GM21528 (cell line): ENCODE data around the gene SLC44A5.
"Not testable (repeated sequence)": the region's sequence is repeated elsewhere in the genome, so short reads cannot be mapped to it uniquely, and the experiment has no call there.

ENCODE experiments used
- ATAC-seq: cut with Tn5 transposase; IDR thresholded peaks from one replicate; pipeline ENCODE4 v1.9.1; 2021; ENCODE audit warnings: mild to moderate bottlenecking, moderate library complexity; ENCODE audit not compliant: unreplicated experiment, low FRiP score

SLC44A5 gene

GRCh38 chr1:75310067-75310466, 300.8 kb downstream of the SLC44A5 start:
- ATAC-seq, result no peak

DNA sequence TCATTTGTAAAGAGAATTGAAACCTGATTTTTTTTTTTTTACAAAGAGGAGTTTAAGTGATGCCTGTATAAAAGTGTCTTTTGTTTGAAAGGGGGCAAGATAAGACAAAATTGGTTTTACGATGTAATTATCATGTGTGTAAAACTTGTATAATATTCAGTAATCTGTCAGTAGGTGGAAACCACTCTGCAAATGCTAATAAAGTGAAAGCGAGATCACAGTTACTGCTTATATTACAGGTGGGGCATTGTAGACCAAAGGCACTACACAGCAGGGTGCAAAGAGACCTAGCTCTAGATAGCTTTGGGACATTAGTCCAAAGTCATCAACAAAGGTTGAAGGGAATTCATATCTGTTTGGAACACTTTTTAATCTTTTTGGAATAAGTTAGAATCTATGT, 302.5 kb downstream of the SLC44A5 start:
- ATAC-seq, result no peak

DNA sequence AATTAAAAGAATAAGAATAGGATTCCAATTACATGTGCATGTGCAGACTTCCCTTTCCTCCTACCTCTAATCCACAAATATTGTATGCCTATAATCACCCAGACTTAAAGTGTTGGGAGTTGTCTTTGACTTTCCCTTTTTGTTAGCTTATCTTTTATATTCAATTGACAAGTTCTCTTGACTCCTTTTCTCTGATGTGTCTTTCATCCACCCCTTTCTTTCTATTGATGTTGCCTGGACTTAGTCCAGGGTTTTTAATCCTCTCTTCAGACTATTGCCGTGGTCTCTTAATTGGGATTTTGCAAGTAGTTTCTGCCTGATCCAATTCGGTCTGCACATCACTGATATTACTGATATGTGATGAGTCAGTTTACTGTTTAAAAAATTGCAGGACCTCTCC, 305.9 kb downstream of the SLC44A5 start:
- no peak for ATAC-seq

- ATAC-seq, result no peak
Measured at GRCh38 chr1:75293270-75293669, 317.6 kb downstream of the SLC44A5 start.

GRCh38 chr1:75292013-75292412, 318.9 kb downstream of the SLC44A5 start:
- no peak for ATAC-seq

- ATAC-seq, result no peak
Measured at GRCh38 chr1:75276385-75276784, 334.5 kb downstream of the SLC44A5 start.

DNA sequence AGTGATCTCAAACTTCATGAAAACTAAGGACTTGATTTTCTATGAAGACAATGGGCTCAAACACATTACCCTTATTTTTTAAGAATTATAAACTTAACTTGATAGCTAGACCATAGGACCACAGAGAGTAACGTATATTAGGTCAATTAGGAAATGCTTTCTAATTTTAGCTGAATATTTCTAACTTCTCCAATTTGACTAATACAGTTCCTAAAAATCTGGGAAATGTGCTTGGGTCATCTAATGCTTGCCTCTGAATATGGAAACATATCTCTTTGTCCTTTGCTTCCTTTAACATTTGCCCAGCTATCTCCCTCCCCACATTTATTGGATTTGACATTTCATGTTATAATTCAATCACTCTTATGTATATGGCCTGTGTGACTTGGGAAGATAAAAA, 335.3 kb downstream of the SLC44A5 start:
- no peak for ATAC-seq

DNA sequence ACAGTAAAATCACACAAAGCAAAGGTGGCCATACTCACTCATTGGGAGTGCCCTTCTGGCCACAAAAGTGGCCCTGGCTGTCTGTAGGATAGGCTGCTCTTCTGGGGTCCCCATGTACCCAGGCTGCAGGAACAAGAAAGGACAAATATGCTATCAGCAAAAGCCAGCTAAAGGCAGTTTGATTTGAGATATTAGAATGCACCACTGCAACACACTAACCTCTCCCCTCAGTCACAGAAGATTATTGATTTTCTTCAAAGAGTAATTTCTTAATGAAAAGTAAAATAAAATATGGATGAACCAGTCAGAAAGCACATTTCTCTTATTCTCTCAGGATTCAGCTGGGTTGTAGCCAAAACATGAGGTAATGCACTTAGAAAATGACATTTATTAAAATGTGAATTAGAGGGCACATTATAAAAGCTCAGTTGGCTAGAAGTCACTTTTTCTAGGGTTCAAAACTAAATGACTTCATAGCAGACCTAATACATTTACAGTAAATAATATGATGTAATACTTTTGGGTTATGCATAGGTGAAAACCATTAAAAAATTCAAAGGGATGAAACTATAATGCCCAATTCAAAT, 335.9 kb downstream of the SLC44A5 start:
- ATAC-seq, result no peak

GRCh38 chr1:75273110-75273509, 337.8 kb downstream of the SLC44A5 start:
- no peak for ATAC-seq

- ATAC-seq, result peak; percentile 79
Measured at GRCh38 chr1:75265792-75266191, 345.1 kb downstream of the SLC44A5 start.

GRCh38 chr1:75264112-75264511, 346.8 kb downstream of the SLC44A5 start:
- no peak for ATAC-seq

- ATAC-seq, result not testable (repeated sequence)
Measured at GRCh38 chr1:75263616-75264015, 347.3 kb downstream of the SLC44A5 start.

DNA sequence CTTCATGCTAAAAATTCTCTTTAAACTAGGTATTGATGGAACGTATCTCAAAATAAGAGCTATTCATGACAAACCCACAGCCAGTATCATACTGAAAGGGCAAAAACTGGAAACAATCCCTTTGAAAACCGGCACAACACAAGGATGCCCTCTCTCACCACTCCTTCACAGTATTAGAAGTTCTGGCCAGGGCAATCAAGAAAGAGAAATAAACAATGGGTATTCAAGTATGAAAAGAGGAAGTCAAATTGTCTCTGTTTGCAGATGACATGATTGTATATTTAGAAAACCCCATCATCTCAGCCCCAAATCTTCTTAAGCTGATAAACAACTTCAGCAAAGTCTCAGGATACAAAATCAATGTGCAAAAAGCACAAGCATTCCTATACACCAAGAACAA, 349.0 kb downstream of the SLC44A5 start:
- not testable (repeated sequence) for ATAC-seq

GRCh38 chr1:75258351-75258750, 352.6 kb downstream of the SLC44A5 start:
- ATAC-seq, result no peak

DNA sequence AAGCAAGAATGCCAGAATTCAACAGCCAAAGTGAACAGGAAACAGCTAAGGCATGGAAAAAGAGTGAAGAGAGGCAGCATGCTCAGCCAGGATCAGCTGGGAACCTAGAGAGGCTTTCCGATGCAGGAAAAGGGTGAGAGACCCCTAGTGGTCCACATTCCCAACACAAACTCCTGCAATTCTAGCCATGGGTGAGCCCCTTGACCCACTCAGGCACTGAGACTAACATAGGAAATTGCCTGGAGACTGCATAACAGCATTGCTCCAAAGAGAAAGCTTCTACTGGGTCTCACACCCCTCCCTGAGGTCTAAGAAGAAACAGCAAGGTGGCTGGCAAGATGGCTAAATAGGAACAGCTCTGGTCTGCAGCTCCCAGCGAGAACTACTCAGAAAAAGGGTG, 353.5 kb downstream of the SLC44A5 start:
- no peak for ATAC-seq

GRCh38 chr1:75250114-75250513, 360.8 kb downstream of the SLC44A5 start:
- not testable (repeated sequence) for ATAC-seq

DNA sequence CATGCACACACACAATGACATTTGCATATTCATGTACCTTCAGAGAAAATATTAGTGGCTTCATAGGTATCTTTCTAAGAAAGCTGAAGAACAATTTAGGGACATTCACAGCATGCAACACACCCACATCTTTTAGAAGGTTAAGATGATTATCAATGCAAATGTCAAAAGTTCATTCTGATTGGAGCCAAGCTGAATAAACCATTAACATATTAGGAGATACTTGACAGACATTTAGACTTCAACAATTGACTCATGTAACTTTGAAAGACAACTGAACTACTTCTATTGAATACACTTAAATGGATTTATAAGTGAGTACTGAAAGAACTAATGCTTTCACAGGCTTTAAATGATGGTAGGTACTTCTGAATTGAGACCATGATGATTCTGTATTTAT, 365.7 kb downstream of the SLC44A5 start:
- no peak for ATAC-seq

DNA sequence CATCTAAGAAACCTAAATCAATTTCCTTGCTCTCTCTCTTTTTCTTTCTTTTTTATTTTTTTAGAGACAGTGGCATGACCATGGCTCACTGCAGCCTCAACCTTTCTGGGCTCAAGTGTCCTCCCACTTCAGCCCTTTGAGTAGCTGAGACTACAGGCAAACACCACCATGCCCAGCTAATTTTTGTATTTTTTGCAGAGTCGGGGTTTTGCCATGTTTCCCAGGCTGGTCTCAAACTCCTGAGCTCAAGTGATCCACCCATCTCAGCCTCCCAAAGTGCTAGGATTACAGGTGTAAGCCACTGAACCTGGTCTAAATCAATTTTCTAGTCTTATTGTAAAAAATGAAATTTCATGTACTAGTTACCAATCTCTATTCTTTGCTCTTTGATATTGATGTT, 367.8 kb downstream of the SLC44A5 start:
- no peak for ATAC-seq

- no peak for ATAC-seq
Measured at GRCh38 chr1:75237316-75237715, 373.6 kb downstream of the SLC44A5 start.

- no peak for ATAC-seq
Measured at GRCh38 chr1:75234562-75234961, 376.4 kb downstream of the SLC44A5 start.

- ATAC-seq, result peak; percentile 89
Measured at GRCh38 chr1:75233302-75233929, 377.5 kb downstream of the SLC44A5 start.

DNA sequence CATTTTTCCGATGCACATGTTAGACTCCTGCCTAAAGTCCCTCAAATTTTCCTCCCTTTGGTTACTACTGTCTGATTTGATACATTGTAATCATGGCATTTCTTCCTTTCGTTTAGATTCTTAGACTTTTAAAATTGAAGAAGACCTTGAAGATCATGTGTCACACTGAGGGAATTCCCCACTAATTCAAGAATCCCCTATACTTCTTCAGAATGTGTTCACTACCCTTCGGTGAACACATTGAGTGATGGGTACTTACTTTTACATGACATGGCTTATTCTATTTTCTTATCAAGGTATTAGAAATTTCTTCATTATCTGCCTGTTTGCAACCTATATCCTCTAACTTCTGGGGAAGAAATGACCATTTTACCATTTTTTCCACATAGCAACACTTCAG, 390.8 kb downstream of the SLC44A5 start:
- no peak for ATAC-seq

GRCh38 chr1:75214017-75214416, 396.9 kb downstream of the SLC44A5 start:
- ATAC-seq, result no peak
